ENCODE measurements around the gene KIF22.
"Not testable (repeated sequence)": the region's sequence is repeated elsewhere in the genome, so short reads cannot be mapped to it uniquely, and the experiment has no call there.

Gene KIF22

GRCh38 chr16:29790183-29790948 is at the start of gene KIF22:
TSS of gene KIF22 (plus strand) at chr16:29790751. CDS start at chr16:29790760, 9 bp downstream.
- peak; percentile 96 for DNase-seq (ENCODE audit: low read depth)

- DNase-seq (ENCODE audit: low read depth), result no peak
Measured at GRCh38 chr16:29742683-29743275, 47.8 kb upstream of the KIF22 start.

- DNase-seq (ENCODE audit: low read depth), result no peak
Measured at GRCh38 chr16:29743475-29743826, 47.1 kb upstream of the KIF22 start.

- no peak for DNase-seq (ENCODE audit: low read depth)
Measured at GRCh38 chr16:29743827-29744531, 46.6 kb upstream of the KIF22 start.

GRCh38 chr16:29744541-29745101 is 45.9 kb upstream of the KIF22 start:
- DNase-seq (ENCODE audit: low read depth), result no peak

GRCh38 chr16:29745121-29745852 is 45.3 kb upstream of the KIF22 start:
- no peak for DNase-seq (ENCODE audit: low read depth)

GRCh38 chr16:29745853-29746345 is 44.7 kb upstream of the KIF22 start, which contains the start of gene C16orf54:
TSS of gene C16orf54 (minus strand) at chr16:29745990. CDS start at chr16:29744951, 1,039 bp downstream.
- DNase-seq (ENCODE audit: low read depth), result no peak

GRCh38 chr16:29746518-29746917 is 44.0 kb upstream of the KIF22 start:
- DNase-seq (ENCODE audit: low read depth), result not testable (repeated sequence)

GRCh38 chr16:29747947-29748759 is 42.4 kb upstream of the KIF22 start:
- DNase-seq (ENCODE audit: low read depth), result no peak

- DNase-seq (ENCODE audit: low read depth), result not testable (repeated sequence)
Measured at GRCh38 chr16:29748760-29749149, 41.8 kb upstream of the KIF22 start.

GRCh38 chr16:29753516-29753915 is 37.0 kb upstream of the KIF22 start:
- DNase-seq (ENCODE audit: low read depth), result no peak

- no peak for DNase-seq (ENCODE audit: low read depth)
Measured at GRCh38 chr16:29756654-29757053, 33.9 kb upstream of the KIF22 start.

- DNase-seq (ENCODE audit: low read depth), result not testable (repeated sequence)
Measured at GRCh38 chr16:29757086-29757485, 33.5 kb upstream of the KIF22 start.

GRCh38 chr16:29757950-29758466 is 32.5 kb upstream of the KIF22 start:
- no peak for DNase-seq (ENCODE audit: low read depth)

GRCh38 chr16:29760567-29761279 is 29.8 kb upstream of the KIF22 start:
- no peak for DNase-seq (ENCODE audit: low read depth)

- not testable (repeated sequence) for DNase-seq (ENCODE audit: low read depth)
Measured at GRCh38 chr16:29761280-29761651, 29.3 kb upstream of the KIF22 start.

- no peak for DNase-seq (ENCODE audit: low read depth)
Measured at GRCh38 chr16:29761882-29762281, 28.7 kb upstream of the KIF22 start.

- no peak for DNase-seq (ENCODE audit: low read depth)
Measured at GRCh38 chr16:29763326-29763725, 27.2 kb upstream of the KIF22 start.

GRCh38 chr16:29765167-29766032 is 25.2 kb upstream of the KIF22 start:
- no peak for DNase-seq (ENCODE audit: low read depth)
